Hindlimb muscle (tissue), 1 donor: ENCODE measurements around the gene SIRPA. TPM values are rescaled to one million over a fixed set of nuclear protein-coding genes. Genes with fewer than 3 reads are reported as not detected.

ENCODE experiments used
- DNase-seq: peaks from one replicate; pipeline ENCODE4 v3.0.0-alpha.2; 2013
- polyA plus RNA-seq: library from polyadenylated mRNA; unstranded; fragments of 120-200 nt; gene quantifications from one replicate; pipeline ENCODE4 v1.2.1, GENCODE V29; 2013; ENCODE audit not compliant: insufficient read length

Gene SIRPA
- polyA plus RNA-seq, 1 donor: 41.6 TPM

GRCh38 chr20:1951436-1952115 is 56.4 kb downstream of the SIRPA start:
- no peak for DNase-seq

- no peak for DNase-seq
Measured at GRCh38 chr20:1952737-1953530, 57.7 kb downstream of the SIRPA start.

GRCh38 chr20:1953621-1954020 is 58.4 kb downstream of the SIRPA start:
- no peak for DNase-seq

GRCh38 chr20:1955217-1955616 is 60.0 kb downstream of the SIRPA start:
- DNase-seq: no peak

- DNase-seq: no peak
Measured at GRCh38 chr20:1958426-1958825, 63.2 kb downstream of the SIRPA start.

GRCh38 chr20:1959156-1959555 is 63.9 kb downstream of the SIRPA start:
- no peak for DNase-seq

- no peak for DNase-seq
Measured at GRCh38 chr20:1961374-1961773, 66.2 kb downstream of the SIRPA start.

GRCh38 chr20:1964061-1964460 is 68.9 kb downstream of the SIRPA start:
- no peak for DNase-seq

GRCh38 chr20:1964659-1965405 is 69.6 kb downstream of the SIRPA start:
- no peak for DNase-seq

GRCh38 chr20:1965520-1966351 is 70.5 kb downstream of the SIRPA start:
- DNase-seq: peak; percentile 59

- no peak for DNase-seq
Measured at GRCh38 chr20:1968964-1969363, 73.8 kb downstream of the SIRPA start.

GRCh38 chr20:1971893-1972586 is 76.8 kb downstream of the SIRPA start:
- DNase-seq: no peak

GRCh38 chr20:1973601-1974440 is 78.6 kb downstream of the SIRPA start:
- no peak for DNase-seq

GRCh38 chr20:1975291-1975690 is 80.1 kb downstream of the SIRPA start:
- DNase-seq: no peak

- DNase-seq: no peak
Measured at GRCh38 chr20:1979106-1979778, 84.0 kb downstream of the SIRPA start.

- no peak for DNase-seq
Measured at GRCh38 chr20:1982686-1983085, 87.5 kb downstream of the SIRPA start.

- no peak for DNase-seq
Measured at GRCh38 chr20:1983301-1983700, 88.1 kb downstream of the SIRPA start.

- DNase-seq: no peak
Measured at GRCh38 chr20:1987826-1988225, 92.6 kb downstream of the SIRPA start.
